ENCODE results near the gene SUMO3.

The SUMO3 gene

GRCh38 chr21:44780137-44780502 is 37.7 kb downstream of the SUMO3 start:
- no peak for DNase-seq (ENCODE audit: extremely low read depth, low read depth)
- no peak for TF ChIP-seq CTCF (IDR thresholded peaks at IDR 0.05; ENCODE audit: low read depth, low read length, missing control alignments)
- H3K4me3 ChIP-seq (replicated peaks; ENCODE audit: low read depth, low read length): no peak overlapping the region

DNA sequence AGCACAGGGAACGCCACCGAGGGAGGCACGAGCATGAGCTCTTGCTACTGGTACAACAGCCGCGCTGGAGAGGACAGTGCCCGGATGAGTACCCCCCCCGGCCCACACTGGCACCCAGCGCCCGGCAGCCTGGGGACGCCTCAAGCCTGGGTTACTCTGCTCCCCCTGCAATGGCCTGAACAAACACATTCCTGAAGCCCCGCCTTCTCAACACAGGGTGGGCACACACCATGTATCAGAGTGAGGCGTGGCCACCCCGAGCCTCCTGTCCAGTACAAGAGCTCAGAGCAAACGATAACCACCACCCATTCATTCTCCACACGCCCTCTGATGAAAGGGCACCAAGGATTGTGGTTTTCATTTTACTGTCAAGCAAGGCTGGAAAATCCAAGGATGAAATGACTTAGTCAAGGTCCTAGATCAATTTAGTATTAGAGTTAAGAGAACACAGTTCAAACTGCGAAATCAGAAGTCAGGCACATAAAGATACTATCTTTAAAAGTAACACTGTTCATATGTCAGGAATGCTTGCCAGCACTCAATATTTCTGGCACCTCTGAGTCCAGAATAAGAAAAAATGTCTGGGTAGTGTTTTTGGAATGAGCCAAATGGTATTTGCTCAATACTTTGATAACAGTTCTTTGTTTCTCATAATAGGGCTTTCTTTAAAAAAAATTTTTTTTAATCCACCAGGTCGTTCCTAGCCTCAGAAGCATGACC is 38.3 kb downstream of the SUMO3 start:
- TF ChIP-seq CTCF (IDR thresholded peaks at IDR 0.05; ENCODE audit: low read depth, low read length, missing control alignments): no peak
- no peak for DNase-seq (ENCODE audit: extremely low read depth, low read depth)
- no peak overlapping the region for H3K4me3 ChIP-seq (replicated peaks; ENCODE audit: low read depth, low read length)

- no peak for TF ChIP-seq CTCF (IDR thresholded peaks at IDR 0.05; ENCODE audit: low read depth, low read length, missing control alignments)
- DNase-seq (ENCODE audit: extremely low read depth, low read depth): no peak
- H3K4me3 ChIP-seq (replicated peaks; ENCODE audit: low read depth, low read length): no peak overlapping the region
These were observed 38.9 kb downstream of the SUMO3 start for GRCh38 chr21:44778983-44779382.

DNA sequence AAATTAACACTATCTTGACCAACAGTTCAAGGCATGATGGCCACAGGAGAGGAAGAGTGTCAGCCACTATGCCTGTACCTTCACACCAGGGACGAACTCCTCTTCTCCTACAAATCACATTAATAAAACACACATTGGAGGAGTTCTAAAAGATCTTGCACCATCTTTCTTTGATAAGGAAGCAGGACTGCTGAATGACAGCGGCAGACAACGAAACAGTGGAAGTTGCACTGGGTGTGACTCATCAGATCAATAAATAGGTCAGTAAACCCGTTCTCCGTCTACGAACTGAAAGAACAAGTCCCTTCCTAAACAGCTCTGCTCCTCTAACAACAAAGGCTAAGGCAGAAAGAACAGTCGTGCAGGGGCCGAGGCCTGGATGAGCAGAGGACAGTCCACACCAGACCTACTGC is 39.4 kb downstream of the SUMO3 start:
- no peak overlapping the region for H3K4me3 ChIP-seq (replicated peaks; ENCODE audit: low read depth, low read length)
- no peak for TF ChIP-seq CTCF (IDR thresholded peaks at IDR 0.05; ENCODE audit: low read depth, low read length, missing control alignments)
- no peak for DNase-seq (ENCODE audit: extremely low read depth, low read depth)

DNA sequence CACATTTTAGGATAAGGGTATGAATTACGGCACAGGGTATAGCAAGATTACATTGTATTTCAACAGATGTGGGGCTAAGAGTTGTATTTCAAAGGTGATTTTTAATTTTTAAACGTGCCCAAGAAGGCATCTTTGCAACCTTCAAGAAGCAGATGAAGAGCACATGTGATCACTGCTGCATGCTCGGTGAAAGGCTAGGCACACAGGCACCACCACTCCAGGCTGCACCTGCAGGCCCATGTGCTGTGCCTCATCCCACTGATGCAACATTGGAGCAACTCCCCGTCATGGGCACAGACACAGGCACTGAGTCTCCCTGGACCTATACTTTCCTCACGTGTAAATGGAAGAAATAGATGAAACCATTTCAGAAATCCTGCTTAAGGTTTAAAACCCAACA is 39.8 kb downstream of the SUMO3 start:
- DNase-seq (ENCODE audit: extremely low read depth, low read depth): no peak
- no peak for TF ChIP-seq CTCF (IDR thresholded peaks at IDR 0.05; ENCODE audit: low read depth, low read length, missing control alignments)
- no peak overlapping the region for H3K4me3 ChIP-seq (replicated peaks; ENCODE audit: low read depth, low read length)

DNA sequence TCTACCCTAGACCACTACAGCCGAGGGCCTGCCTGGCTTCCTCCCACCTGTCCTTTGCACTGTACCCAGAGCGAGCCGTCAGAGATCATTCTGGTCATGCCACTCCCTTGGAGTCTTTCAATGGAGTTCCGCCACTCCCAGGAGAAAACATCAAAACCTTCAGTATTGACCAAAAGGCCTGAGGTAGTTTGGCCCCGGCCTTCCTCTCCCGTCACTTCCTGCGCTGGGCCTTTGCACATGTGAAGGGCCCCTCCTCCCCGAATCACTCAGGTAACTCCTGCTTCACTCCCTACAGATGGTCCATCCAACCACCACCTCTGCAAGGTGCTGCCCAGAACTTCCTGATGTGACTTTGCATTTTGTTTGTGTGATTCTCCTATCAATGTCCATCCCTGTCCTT is 42.9 kb downstream of the SUMO3 start:
- no peak for TF ChIP-seq CTCF (IDR thresholded peaks at IDR 0.05; ENCODE audit: low read depth, low read length, missing control alignments)
- no peak overlapping the region for H3K4me3 ChIP-seq (replicated peaks; ENCODE audit: low read depth, low read length)
- no peak for DNase-seq (ENCODE audit: extremely low read depth, low read depth)

Data from HFF-Myc (cell line).